Kasumi-1 (cell line): ENCODE data around the gene PPP2R5C.

Source experiments
- DNase-seq, 2 experiments: peaks; one replicate each; lab custom pipeline; 2025; lab: John Stamatoyannopoulos, UW

The PPP2R5C gene

DNA sequence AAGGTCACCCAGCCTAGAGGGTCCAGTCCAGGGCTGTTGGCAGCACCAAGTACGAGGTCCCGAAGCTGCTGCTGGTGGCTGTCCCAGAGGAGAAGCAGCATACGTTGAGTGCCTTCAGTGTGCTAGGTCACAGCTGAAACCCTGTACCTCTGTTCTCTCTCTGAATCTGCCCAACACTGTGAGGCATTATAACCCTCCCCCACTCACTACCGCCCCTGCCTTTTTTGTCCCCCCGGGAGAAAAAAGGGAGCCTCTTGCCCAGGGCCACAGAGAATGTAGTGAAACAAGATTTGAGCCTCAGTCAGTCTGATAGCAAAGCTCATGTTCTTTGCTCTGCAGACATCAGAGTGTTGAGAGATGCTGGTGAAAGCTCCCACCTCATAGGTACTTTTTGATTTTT lies 53.4 kb downstream of the PPP2R5C start:
- no peak for DNase-seq

DNA sequence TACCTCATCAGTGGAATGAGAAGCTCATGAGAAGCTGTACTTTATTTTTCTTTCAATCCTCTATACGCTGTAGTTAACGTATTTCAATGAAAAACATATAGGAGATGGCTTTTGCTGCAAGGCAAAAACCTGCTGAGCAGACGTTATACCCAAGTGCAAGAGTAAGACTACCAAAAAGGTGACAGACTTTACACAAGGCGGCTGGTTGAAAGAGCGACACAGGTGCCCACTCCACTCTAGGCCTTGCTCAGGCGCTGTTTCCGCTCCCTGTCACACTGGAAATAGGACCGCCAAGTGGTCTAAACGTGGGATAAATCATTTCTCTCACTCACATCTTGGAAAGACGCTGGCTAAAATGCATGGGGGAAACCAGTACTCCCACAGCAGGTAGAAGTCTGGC lies 54.5 kb downstream of the PPP2R5C start:
- no peak for DNase-seq

GRCh38 chr14:101817501-101818001 lies 56.0 kb downstream of the PPP2R5C start:
- DNase-seq = no peak

DNA sequence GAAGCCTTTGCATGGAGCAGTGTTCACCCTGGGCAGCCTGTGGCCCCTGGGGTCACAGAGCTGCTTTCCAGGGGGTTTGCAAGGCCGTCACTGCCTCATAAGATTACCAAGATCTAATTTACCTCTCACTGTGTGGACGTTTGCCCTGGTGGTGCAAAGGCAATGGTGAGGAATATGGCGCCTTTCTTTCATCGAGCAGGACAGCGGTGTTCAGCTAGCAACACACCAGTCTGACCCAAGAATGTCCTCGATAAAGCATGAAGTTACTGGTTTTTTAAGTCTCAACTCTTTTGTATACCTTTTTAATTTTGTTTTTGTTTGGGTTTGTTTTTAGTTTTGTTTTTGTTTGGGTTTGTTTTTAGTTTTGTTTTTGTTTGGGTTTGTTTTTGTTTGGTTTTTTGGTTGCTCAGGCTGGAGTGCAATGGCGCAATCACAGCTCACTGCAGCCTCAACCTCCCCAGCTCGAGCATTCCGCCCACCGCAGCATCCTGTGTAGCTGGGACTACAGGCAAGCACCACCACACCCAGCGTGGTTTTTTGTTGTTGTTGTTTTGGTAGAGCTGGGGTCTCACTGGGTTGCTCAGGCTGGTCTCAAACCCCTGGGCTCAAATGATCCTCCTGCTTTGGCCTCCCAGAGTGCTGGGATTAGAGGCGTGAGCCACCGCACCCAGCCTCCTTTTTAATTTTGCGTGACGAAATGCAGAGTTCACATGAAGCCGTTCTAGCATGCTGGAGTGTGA lies 57.9 kb downstream of the PPP2R5C start:
- no peak for DNase-seq

DNA sequence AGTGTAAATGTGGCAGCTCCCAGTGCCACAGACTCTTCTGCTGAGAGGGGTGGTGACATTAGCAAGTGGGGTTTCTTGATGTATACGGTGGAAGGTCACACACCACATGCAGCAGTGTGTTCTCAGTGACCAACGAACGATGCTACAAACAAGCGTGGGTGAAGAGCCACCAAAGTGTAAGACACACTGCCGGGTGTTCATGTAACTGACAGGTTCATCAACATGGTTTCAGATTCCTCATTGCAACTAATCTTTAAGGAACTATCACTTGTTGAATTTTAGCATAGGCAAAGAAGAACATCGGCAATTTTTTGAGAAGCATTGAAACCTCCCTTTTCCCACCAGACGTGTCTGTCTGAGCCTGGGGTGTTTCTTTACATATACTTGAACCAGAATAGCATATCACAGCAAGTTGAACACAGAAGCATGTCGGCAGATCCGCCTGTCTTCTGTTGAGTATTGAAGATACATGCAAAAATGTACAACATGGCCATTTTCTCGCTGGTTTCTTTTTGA lies 58.8 kb downstream of the PPP2R5C start:
- no peak for DNase-seq

DNA sequence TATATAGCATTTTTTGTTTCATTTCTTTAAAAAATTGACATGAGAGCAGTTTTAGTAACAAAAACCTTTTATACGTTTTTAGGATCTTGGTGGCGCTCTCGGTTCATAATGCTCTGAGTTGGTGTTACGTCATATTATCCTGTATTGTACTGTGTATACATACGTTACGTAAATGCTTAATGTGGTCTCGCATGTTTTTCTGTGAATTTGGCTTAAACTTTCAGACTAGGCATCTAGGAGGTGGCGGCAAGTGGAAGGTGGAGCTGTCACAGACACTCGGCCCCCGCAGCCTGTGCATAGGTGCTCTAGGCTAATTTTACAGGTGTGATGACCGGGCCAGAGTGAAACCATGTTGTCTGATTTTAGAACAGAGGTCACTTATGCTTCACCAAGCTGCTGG lies 60.0 kb downstream of the PPP2R5C start:
- no peak for DNase-seq

DNA sequence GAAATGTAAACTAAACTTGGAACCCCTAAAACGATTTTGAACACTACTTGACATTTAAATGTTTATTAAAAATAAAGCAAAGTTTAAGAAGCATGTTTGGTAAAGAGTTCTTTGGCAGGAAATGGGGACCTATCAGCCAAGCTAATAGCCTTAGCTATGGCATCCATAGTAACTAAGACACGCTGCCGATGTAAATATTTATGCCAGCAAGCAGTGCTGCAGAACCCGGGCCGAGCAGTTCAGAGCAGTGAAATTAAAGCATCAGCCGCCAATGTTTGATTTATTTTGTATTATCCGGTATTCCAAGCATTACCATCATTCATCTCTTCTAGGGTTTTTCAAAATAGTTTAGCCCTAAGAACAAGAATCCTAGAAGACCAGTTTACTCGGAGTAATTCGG lies 61.6 kb downstream of the PPP2R5C start:
- no peak for DNase-seq

GRCh38 chr14:101823511-101824120 lies 62.1 kb downstream of the PPP2R5C start:
- no peak for DNase-seq

DNA sequence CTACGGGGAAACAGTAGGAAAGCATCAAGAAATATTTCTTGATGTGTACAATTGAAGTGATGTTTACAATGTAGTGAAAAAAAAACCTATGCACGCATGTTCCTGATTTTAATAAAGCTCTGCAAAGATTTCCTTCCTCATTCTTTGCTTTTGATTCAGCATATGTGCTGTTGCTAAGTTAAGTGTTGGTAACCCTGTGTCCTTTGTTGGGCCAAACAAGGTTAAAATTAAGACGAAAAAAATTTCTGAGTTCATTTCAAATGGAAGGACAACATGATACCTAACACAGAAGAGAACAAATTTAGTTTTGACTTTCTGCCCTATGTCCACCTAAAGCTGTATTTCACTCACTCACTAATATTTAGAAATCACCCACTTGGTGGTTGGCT lies 62.8 kb downstream of the PPP2R5C start:
- DNase-seq = peak; percentile 33 to 49

GRCh38 chr14:101825797-101826196 lies 64.3 kb downstream of the PPP2R5C start:
- DNase-seq = no peak

DNA sequence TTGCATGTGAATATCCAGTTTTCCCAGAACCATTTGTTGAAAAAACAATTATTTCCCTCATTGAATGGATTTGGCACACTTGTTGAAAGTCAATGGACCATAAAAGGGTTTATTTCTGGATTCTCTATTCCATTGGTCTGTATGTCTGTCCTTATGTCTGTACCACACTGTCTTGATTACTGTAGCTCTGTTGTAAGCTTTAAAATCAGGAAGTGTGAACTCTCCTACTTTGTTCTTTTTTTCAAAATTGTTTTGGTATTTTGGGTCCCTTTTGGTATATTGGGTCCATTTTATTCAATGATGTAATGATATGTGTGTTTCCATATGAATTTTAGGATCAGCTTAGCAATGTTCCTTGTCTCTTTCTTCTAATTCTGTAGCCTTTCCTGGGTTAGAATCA lies 64.8 kb downstream of the PPP2R5C start:
- no peak for DNase-seq

- no peak for DNase-seq
These were observed 65.8 kb downstream of the PPP2R5C start for GRCh38 chr14:101827286-101827685.

DNA sequence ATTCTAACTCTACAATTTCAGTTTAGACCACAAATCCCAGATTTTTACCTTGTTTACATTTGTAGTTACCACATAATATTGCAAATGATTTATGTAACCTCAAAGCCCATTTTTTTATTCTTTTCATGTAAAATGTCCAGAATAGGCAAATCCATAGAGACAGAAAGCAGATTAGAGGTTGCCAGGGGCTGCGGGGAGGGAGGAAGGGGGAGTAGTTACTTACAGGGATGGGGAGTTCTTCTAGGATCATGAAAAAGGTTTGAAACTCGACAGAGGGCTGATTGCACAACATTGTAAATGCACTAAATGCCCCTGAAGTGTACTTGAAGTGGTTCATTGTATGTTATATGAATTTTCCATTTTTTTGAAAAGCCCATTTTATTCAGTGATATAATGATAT lies 66.5 kb downstream of the PPP2R5C start:
- no peak for DNase-seq

- no peak for DNase-seq
These were observed 68.8 kb downstream of the PPP2R5C start for GRCh38 chr14:101830271-101830670.

GRCh38 chr14:101833045-101833444 lies 71.5 kb downstream of the PPP2R5C start:
- DNase-seq = no peak

DNA sequence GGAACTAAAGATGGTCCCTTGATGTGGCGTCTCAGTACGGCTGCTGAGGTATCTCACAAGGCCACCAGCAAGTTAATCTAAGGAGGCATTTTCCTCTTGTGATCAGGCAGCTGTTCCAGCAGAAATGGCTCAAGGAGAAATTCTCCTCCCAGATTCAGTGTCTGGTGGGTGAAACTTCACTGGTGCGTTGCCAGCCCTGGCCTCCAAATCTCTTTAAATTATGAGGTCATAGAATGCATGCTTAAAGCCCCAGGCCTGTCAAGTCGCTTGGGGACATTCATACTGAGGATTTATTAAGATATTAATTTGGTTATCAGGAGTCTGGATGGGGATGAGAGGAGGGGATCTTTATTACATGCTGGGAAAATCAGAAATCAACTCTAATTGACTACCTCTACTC lies 72.9 kb downstream of the PPP2R5C start:
- no peak for DNase-seq

- DNase-seq = no peak
These were observed 73.5 kb downstream of the PPP2R5C start for GRCh38 chr14:101834800-101835547.

DNA sequence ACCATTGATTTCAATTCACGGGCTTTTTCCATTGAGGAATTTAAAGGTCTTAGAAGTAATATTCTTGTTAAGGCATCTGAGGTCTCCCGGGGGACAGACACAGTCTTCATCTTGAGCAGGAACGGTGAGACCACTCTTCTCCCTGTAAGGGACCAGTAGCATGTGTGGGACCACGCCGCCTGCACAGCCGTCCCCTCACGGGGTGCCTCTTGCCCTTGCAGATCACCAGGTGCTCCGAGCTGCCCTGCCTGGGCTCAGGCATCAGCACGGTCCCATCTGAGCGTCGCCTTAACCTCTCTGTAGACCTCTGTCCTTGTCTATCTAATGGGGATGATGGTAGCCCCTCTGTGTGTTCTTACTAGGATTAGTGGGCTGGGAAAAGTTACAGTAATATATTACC lies 74.1 kb downstream of the PPP2R5C start:
- no peak for DNase-seq

DNA sequence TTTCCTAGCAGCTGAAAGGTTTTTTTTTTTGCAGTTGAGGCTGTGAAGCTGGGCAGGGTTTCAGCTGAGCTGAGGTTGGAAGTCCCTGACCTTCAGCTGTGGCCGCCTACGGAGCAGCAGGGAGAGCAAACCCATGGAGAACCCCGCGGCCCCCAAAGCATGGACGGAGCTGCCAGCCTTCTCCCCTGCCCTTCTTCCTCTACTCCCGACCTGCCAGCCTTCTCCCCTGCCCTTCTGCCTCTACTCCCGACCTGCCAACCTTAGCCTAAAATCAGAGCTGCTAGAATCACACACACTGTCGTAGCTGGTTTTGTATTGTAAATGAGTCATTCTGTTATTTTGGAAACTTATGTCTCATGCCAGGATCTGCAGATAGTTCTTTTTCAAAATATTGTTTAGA lies 74.6 kb downstream of the PPP2R5C start:
- no peak for DNase-seq

- DNase-seq = no peak
These were observed 77.0 kb downstream of the PPP2R5C start for GRCh38 chr14:101838476-101838875.

- peak in 1 of 2 experiments; percentile 12 for DNase-seq
These were observed 77.7 kb downstream of the PPP2R5C start for GRCh38 chr14:101839236-101839635.

GRCh38 chr14:101839661-101840060 lies 78.2 kb downstream of the PPP2R5C start:
- no peak for DNase-seq
